HL-60 (cell line): ENCODE data around the gene UBE2A.

ENCODE experiments used
- SPI1 ChIP-seq: IDR thresholded peaks from 2 replicates; pipeline ENCODE4 v1.6.1; 2012; ENCODE audit warnings: low read depth, mild to moderate bottlenecking, borderline replicate concordance
- TF ChIP-seq, protein P1 (sequence below): IDR thresholded peaks from one replicate; pipeline ENCODE4 v1.5.1; 2011; ENCODE audit warnings: low read length, control low read depth, inconsistent platforms; ENCODE audit not compliant: insufficient read depth
- TF ChIP-seq, protein P2 (sequence below): IDR thresholded peaks from 2 replicates; pipeline ENCODE4 v1.6.1; 2012; ENCODE audit warnings: low read depth; ENCODE audit not compliant: insufficient replicate concordance

DNA sequence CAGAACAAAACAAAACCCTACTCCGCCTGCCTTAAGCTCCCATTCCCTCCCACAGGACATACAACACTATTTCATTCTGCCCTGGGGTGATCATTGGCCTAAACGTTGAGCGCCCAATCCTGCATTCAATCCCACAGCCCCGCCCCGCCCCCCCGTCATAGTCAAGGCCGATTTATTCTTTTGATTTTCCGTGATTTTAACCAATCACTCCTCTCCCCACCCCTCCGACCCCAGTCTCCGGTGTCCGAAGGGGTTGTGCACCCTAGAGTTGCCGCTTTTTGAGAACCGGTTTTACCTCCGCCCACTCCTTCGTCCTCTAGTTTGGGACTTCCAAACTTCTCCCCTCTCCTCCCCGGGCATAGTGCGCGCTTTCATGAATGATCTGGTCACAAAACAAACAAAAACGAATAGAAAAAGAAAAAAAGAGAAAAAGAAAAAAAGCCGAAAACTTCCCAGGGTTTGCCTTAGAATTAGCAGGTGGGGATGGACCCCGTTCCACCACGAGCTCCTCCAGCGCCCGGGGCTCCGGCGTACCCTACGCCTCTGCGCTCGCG is 446 bp upstream of the UBE2A start:
- TF ChIP-seq, protein P1, sequence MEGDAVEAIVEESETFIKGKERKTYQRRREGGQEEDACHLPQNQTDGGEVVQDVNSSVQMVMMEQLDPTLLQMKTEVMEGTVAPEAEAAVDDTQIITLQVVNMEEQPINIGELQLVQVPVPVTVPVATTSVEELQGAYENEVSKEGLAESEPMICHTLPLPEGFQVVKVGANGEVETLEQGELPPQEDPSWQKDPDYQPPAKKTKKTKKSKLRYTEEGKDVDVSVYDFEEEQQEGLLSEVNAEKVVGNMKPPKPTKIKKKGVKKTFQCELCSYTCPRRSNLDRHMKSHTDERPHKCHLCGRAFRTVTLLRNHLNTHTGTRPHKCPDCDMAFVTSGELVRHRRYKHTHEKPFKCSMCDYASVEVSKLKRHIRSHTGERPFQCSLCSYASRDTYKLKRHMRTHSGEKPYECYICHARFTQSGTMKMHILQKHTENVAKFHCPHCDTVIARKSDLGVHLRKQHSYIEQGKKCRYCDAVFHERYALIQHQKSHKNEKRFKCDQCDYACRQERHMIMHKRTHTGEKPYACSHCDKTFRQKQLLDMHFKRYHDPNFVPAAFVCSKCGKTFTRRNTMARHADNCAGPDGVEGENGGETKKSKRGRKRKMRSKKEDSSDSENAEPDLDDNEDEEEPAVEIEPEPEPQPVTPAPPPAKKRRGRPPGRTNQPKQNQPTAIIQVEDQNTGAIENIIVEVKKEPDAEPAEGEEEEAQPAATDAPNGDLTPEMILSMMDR = no peak
- TF ChIP-seq, protein P2, sequence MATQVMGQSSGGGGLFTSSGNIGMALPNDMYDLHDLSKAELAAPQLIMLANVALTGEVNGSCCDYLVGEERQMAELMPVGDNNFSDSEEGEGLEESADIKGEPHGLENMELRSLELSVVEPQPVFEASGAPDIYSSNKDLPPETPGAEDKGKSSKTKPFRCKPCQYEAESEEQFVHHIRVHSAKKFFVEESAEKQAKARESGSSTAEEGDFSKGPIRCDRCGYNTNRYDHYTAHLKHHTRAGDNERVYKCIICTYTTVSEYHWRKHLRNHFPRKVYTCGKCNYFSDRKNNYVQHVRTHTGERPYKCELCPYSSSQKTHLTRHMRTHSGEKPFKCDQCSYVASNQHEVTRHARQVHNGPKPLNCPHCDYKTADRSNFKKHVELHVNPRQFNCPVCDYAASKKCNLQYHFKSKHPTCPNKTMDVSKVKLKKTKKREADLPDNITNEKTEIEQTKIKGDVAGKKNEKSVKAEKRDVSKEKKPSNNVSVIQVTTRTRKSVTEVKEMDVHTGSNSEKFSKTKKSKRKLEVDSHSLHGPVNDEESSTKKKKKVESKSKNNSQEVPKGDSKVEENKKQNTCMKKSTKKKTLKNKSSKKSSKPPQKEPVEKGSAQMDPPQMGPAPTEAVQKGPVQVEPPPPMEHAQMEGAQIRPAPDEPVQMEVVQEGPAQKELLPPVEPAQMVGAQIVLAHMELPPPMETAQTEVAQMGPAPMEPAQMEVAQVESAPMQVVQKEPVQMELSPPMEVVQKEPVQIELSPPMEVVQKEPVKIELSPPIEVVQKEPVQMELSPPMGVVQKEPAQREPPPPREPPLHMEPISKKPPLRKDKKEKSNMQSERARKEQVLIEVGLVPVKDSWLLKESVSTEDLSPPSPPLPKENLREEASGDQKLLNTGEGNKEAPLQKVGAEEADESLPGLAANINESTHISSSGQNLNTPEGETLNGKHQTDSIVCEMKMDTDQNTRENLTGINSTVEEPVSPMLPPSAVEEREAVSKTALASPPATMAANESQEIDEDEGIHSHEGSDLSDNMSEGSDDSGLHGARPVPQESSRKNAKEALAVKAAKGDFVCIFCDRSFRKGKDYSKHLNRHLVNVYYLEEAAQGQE = no peak
- TF ChIP-seq SPI1 = no peak
